ENCODE data around the gene BUD13. TPM values are rescaled to one million over a fixed set of nuclear protein-coding genes. Genes with fewer than 3 reads are reported as not detected.

Gene BUD13
- total RNA-seq, 1 experiment from 2014 or later: 30.0 TPM

DNA sequence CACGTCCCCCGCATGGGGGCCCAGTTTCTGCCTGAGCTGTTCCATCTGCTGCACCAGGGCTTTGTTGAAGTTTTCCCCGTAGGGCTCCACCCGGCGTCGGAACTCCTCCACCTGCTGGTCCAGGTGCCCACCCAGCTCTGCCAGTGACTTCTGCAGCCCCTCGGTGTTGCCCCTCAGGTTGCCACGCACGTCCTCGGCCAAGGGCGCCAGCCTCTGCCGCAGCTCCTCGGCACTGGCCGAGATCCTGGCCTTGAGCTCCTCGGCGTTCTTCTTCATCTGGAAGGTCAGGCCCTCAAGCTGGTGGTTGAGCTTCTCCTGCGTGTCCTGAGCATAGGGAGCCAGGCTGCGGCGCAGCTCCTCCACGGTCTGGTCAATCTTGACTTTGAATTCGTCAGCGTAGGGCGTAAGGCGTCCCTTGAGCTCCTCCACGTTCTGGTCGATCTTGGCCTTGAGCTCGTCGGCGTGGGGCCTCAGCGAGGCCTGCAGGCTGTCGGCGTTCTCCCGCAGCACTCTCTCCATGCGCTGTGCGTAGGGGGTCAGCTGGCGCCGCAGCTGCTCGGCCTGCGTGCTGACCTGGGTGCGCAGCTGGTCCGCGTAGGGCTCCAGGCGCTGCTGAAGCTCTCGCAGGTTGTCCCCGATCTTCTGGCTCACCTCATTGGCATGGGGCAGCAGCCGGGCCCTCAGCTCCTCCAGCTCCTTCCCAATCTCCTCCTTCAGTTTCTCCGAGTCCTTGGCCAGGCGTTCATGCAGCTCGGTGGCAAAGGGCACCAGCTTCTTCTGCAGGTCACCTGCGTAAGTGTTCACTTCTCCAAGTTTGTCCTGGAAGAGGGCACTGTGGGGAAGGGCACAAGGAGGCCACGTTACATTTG is 48.5 kb upstream of the BUD13 start:
- H3K4me1 ChIP-seq (ENCODE audit: control insufficient read depth, insufficient read depth, low read length): no peaks in the 10 kb centered on the region
- in situ Hi-C loops (cut with HindIII; ENCODE audit: low pct_unique_long_range_greater_than_20kb, low sequenced_read_pairs): no loop called here
- intact Hi-C loops (cut with micrococcal nuclease; ENCODE audit: unreplicated experiment): no loop called here
- no TSS peak for BruUV-seq (replicated peaks)
- no peak overlapping the region for H3K27ac ChIP-seq (ENCODE audit: low read length)
- ChIA-PET POLR2A (no interaction called here), CTCF (interaction anchor here (0.7 to 1.7 kb wide), 2 partner anchors 14 to 30 kb away, joined by 6 read pairs; partner anchors contain the start of gene APOA5)
- DNase-seq (ENCODE audit: low read depth, low spot score) (no peak), ATAC-seq (no peak)
- TF ChIP-seq SIN3A (IDR thresholded peaks at IDR 0.05; ENCODE audit: borderline replicate concordance, insufficient read depth, low read depth, low read length): no peak
- TF ChIP-seq, protein P1, sequence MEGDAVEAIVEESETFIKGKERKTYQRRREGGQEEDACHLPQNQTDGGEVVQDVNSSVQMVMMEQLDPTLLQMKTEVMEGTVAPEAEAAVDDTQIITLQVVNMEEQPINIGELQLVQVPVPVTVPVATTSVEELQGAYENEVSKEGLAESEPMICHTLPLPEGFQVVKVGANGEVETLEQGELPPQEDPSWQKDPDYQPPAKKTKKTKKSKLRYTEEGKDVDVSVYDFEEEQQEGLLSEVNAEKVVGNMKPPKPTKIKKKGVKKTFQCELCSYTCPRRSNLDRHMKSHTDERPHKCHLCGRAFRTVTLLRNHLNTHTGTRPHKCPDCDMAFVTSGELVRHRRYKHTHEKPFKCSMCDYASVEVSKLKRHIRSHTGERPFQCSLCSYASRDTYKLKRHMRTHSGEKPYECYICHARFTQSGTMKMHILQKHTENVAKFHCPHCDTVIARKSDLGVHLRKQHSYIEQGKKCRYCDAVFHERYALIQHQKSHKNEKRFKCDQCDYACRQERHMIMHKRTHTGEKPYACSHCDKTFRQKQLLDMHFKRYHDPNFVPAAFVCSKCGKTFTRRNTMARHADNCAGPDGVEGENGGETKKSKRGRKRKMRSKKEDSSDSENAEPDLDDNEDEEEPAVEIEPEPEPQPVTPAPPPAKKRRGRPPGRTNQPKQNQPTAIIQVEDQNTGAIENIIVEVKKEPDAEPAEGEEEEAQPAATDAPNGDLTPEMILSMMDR (IDR thresholded peaks at IDR 0.05): no peak
- TF ChIP-seq POLR2AphosphoS5 (IDR thresholded peaks at IDR 0.05; ENCODE audit: low read depth, low read length): no peak
- TF ChIP-seq, protein P2, sequence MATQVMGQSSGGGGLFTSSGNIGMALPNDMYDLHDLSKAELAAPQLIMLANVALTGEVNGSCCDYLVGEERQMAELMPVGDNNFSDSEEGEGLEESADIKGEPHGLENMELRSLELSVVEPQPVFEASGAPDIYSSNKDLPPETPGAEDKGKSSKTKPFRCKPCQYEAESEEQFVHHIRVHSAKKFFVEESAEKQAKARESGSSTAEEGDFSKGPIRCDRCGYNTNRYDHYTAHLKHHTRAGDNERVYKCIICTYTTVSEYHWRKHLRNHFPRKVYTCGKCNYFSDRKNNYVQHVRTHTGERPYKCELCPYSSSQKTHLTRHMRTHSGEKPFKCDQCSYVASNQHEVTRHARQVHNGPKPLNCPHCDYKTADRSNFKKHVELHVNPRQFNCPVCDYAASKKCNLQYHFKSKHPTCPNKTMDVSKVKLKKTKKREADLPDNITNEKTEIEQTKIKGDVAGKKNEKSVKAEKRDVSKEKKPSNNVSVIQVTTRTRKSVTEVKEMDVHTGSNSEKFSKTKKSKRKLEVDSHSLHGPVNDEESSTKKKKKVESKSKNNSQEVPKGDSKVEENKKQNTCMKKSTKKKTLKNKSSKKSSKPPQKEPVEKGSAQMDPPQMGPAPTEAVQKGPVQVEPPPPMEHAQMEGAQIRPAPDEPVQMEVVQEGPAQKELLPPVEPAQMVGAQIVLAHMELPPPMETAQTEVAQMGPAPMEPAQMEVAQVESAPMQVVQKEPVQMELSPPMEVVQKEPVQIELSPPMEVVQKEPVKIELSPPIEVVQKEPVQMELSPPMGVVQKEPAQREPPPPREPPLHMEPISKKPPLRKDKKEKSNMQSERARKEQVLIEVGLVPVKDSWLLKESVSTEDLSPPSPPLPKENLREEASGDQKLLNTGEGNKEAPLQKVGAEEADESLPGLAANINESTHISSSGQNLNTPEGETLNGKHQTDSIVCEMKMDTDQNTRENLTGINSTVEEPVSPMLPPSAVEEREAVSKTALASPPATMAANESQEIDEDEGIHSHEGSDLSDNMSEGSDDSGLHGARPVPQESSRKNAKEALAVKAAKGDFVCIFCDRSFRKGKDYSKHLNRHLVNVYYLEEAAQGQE (IDR thresholded peaks at IDR 0.05; ENCODE audit: insufficient read depth in 1 of 2, low read depth in 2 of 2, low read length in 1 of 2): no peak
- no peak for TF ChIP-seq TCF7L2 (IDR thresholded peaks at IDR 0.05; ENCODE audit: low read depth, low read length)
- no peak overlapping the region for H3K4me3 ChIP-seq (ENCODE audit: low read depth in 2 of 2, low read length in 2 of 2)
- H3K9me3 ChIP-seq (ENCODE audit: control insufficient read depth, insufficient read depth, low read depth, low read length): no peaks in the 10 kb centered on the region
- no peaks in the 10 kb centered on the region for H3K27me3 ChIP-seq (ENCODE audit: control insufficient read depth, insufficient read depth, low read length)
- no peaks in the 10 kb centered on the region for H3K36me3 ChIP-seq (ENCODE audit: control insufficient read depth, insufficient read depth, low read length)

DNA sequence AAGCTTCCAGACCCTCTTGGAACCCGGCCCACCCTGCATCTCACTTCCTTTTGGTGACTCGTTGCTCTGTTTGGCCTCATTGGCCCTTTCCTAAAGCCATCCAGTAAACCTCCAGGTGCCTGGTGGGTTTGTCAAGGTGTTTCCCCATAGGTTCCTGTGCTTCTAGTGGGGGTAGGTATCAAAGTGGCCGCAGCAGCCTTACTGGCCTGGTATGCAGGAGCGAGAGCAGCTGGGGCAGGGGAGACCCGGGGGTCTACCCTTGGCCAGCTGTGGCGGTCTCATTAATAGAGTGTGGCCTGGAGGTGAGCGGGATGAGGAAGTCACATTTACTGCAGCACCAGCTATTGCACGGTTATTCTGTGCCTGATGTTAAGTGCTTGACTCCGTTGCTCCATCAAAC is 46.3 kb upstream of the BUD13 start:
- no peaks in the 10 kb centered on the region for H3K9me3 ChIP-seq (ENCODE audit: control insufficient read depth, insufficient read depth, low read depth, low read length)
- no peak for ATAC-seq
- H3K4me3 ChIP-seq (ENCODE audit: low read depth in 2 of 2, low read length in 2 of 2): no peak overlapping the region
- no peak for DNase-seq (ENCODE audit: low read depth, low spot score)
- BruUV-seq (replicated peaks): no TSS peak
- no peak overlapping the region for H3K27ac ChIP-seq (ENCODE audit: low read length)
- H3K36me3 ChIP-seq (ENCODE audit: control insufficient read depth, insufficient read depth, low read length): no peaks in the 10 kb centered on the region
- POLR2A ChIA-PET: no interaction called here
- H3K4me1 ChIP-seq (ENCODE audit: control insufficient read depth, insufficient read depth, low read length): no peaks in the 10 kb centered on the region
- intact Hi-C loops (cut with micrococcal nuclease; ENCODE audit: unreplicated experiment): no loop called here
- CTCF ChIA-PET: interaction anchor here (0.6 kb wide), 1 partner anchor 9 kb away, joined by 3 read pairs; no protein-coding TSS in a partner anchor
- no peaks in the 10 kb centered on the region for H3K27me3 ChIP-seq (ENCODE audit: control insufficient read depth, insufficient read depth, low read length)
- in situ Hi-C loops (cut with HindIII; ENCODE audit: low pct_unique_long_range_greater_than_20kb, low sequenced_read_pairs): no loop called here
- TF ChIP-seq SIN3A (IDR thresholded peaks at IDR 0.05; ENCODE audit: borderline replicate concordance, insufficient read depth, low read depth, low read length): no peak

DNA sequence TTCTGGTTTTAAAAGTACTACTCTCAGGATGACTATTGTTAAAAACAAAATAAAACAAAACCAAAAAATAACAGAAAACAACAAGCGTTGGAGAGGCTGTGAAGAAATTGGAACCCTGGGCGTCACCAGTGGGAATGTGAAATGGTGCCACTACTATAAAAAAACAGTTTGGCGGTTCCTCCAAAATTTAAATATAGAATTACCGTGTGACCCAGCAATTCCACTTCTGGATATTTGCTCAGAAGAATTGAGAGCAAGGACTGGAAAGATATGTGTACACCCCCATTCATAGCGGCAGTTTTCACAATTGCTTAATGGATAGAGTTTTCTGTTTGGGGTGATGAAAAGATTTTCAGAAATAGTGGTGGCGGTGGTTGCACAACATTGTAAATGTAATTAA is 41.7 kb upstream of the BUD13 start:
- Histone ChIP-seq H3K9me3 (ENCODE audit: control insufficient read depth, insufficient read depth, low read depth, low read length) (no peaks in the 10 kb centered on the region), H3K36me3 (ENCODE audit: control insufficient read depth, insufficient read depth, low read length) (no peaks in the 10 kb centered on the region), H3K4me1 (ENCODE audit: control insufficient read depth, insufficient read depth, low read length) (no peaks in the 10 kb centered on the region), H3K27ac (ENCODE audit: low read length) (no peak overlapping the region), H3K27me3 (ENCODE audit: control insufficient read depth, insufficient read depth, low read length) (no peaks in the 10 kb centered on the region), H3K4me3 (ENCODE audit: low read depth in 2 of 2, low read length in 2 of 2) (no peak overlapping the region)
- BruUV-seq (replicated peaks): no TSS peak
- ATAC-seq (no peak), DNase-seq (ENCODE audit: low read depth, low spot score) (no peak)
- POLR2A ChIA-PET: no interaction called here
- intact Hi-C loops (cut with micrococcal nuclease; ENCODE audit: unreplicated experiment) (no loop called here), in situ Hi-C loops (cut with HindIII; ENCODE audit: low pct_unique_long_range_greater_than_20kb, low sequenced_read_pairs) (no loop called here)
- CTCF ChIA-PET: no interaction called here
- TF ChIP-seq, protein P2 (IDR thresholded peaks at IDR 0.05; ENCODE audit: insufficient read depth in 1 of 2, low read depth in 2 of 2, low read length in 1 of 2): no peak
- TF ChIP-seq, protein P1 (IDR thresholded peaks at IDR 0.05): no peak
- TF ChIP-seq TCF7L2 (IDR thresholded peaks at IDR 0.05; ENCODE audit: low read depth, low read length) (no peak), POLR2AphosphoS5 (IDR thresholded peaks at IDR 0.05; ENCODE audit: low read depth, low read length) (no peak), SIN3A (IDR thresholded peaks at IDR 0.05; ENCODE audit: borderline replicate concordance, insufficient read depth, low read depth, low read length) (no peak)
